Keratinocyte (primary cell): ENCODE data around the gene SPATA7. TPM values are rescaled to one million over a fixed set of nuclear protein-coding genes. Genes with fewer than 3 reads are reported as not detected.

ENCODE experiments used
- DNase-seq: peaks from one replicate; pipeline ENCODE4 v3.0.0-alpha.2; 2011; ENCODE audit warnings: low read depth, missing footprints, low spot score
- FAIRE-seq: peaks from 2 replicates; lab custom pipeline; 2011; peaks lifted over from hg19 to GRCh38; lab: Jason Lieb, UNC
- H2AFZ ChIP-seq: 2 replicates; pipeline ENCODE4 v1.6.0; 2012; ENCODE audit warnings: low read length, control low read depth, inconsistent platforms; ENCODE audit not compliant: control insufficient read depth
- H3K27ac ChIP-seq: 2 replicates; pipeline ENCODE4 v1.5.1; 2011; ENCODE audit warnings: low read length; ENCODE audit not compliant: control insufficient read depth, insufficient read depth
- H3K27me3 ChIP-seq: 3 replicates; pipeline ENCODE4 v1.6.0; 2011; ENCODE audit warnings: low read length; ENCODE audit not compliant: control insufficient read depth, insufficient read depth; ENCODE audit errors: extremely low read depth
- H3K36me3 ChIP-seq, 2 experiments: 2 replicates in 1 of 2; 3 replicates in 1 of 2; pipeline ENCODE4 v1.5.1; 2011; ENCODE audit warnings: low read length in 2 of 2, mild to moderate bottlenecking in 1 of 2; ENCODE audit not compliant: control insufficient read depth in 2 of 2, insufficient read depth in 2 of 2; ENCODE audit errors: extremely low read depth in 1 of 2
- H3K4me1 ChIP-seq: 3 replicates; pipeline ENCODE4 v1.5.1; 2011; ENCODE audit warnings: low read length; ENCODE audit not compliant: control insufficient read depth, insufficient read depth; ENCODE audit errors: extremely low read depth
- H3K4me2 ChIP-seq: 3 replicates; pipeline ENCODE4 v1.6.0; 2011; ENCODE audit warnings: low read depth, low read length; ENCODE audit not compliant: control insufficient read depth, insufficient read depth; ENCODE audit errors: extremely low read depth
- H3K4me3 ChIP-seq, 3 experiments: fragments of 200-600 bp in 1 of 3; sonication (generic) in 1 of 3; 2 replicates in 2 of 3; 3 replicates in 1 of 3; pipeline ENCODE4 v1.5.1; 2011 to 2016; ENCODE audit warnings: low read length in 3 of 3, mild to moderate bottlenecking in 3 of 3, control low read depth in 2 of 3, inconsistent platforms in 1 of 3, low read depth in 1 of 3, mixed read lengths in 1 of 3, mixed run types in 1 of 3, moderate library complexity in 1 of 3; ENCODE audit not compliant: control insufficient read depth in 2 of 3, insufficient read depth in 2 of 3; ENCODE audit errors: extremely low read depth in 1 of 3
- H3K79me2 ChIP-seq: 2 replicates; pipeline ENCODE4 v1.6.0; 2012; ENCODE audit warnings: low read length; ENCODE audit not compliant: control insufficient read depth, insufficient read depth
- H3K9ac ChIP-seq: 3 replicates; pipeline ENCODE4 v1.6.0; 2011; ENCODE audit warnings: low read length; ENCODE audit not compliant: control insufficient read depth, insufficient read depth; ENCODE audit errors: extremely low read depth
- H3K9me1 ChIP-seq: 3 replicates; pipeline ENCODE4 v1.6.0; 2011; ENCODE audit warnings: low read length; ENCODE audit not compliant: control insufficient read depth, insufficient read depth; ENCODE audit errors: extremely low read depth
- H3K9me3 ChIP-seq: 2 replicates; pipeline ENCODE4 v1.5.1; 2012; ENCODE audit warnings: low read depth, low read length; ENCODE audit not compliant: control insufficient read depth
- H4K20me1 ChIP-seq: 3 replicates; pipeline ENCODE4 v1.6.0; 2011; ENCODE audit warnings: low read length; ENCODE audit not compliant: control insufficient read depth, insufficient read depth; ENCODE audit errors: extremely low read depth
- EZH2 ChIP-seq: IDR thresholded peaks from one replicate; pipeline ENCODE4 v1.6.1; 2012; ENCODE audit warnings: inconsistent platforms, mild to moderate bottlenecking, low read length, moderate library complexity
- dilution Hi-C: fragments of 300-500 bp; cut with MboI; formaldehyde crosslinking; loops from one replicate; pipeline ENCODE4 v1.7.0; 2020; ENCODE audit warnings: low sequenced_read_pairs; ENCODE audit not compliant: extremely low pct_ligation_motif_present
- polyA plus RNA-seq, 5 experiments: library from polyadenylated mRNA; depleted of rRNA in 3 of 5; stranded (reverse) in 3 of 5; stranded (forward) in 1 of 5; unstranded in 1 of 5; fragments of >200 nt; gene quantifications; 1 replicate in 1 of 5; 2 replicates in 3 of 5; 3 replicates in 1 of 5; pipeline versions ENCODE4 v1.2.1 to v1.2.3, GENCODE V29; 2011 to 2012; ENCODE audit warnings: missing spikeins in 2 of 5, low read depth in 1 of 5, low replicate concordance in 1 of 5
- TF ChIP-seq, protein P1 (sequence below), 3 experiments: IDR thresholded peaks in 1 of 3; conservative IDR thresholded peaks in 1 of 3; optimal IDR thresholded peaks in 1 of 3; 2 replicates in 2 of 3; 3 replicates in 1 of 3; pipeline versions ENCODE3 to v1.5.1; 2011; ENCODE audit warnings: low read length in 3 of 3, mild to moderate bottlenecking in 3 of 3, moderate library complexity in 2 of 3, control low read depth in 1 of 3, inconsistent platforms in 1 of 3; ENCODE audit not compliant: insufficient read depth in 2 of 3; ENCODE audit errors: extremely low read depth in 1 of 3

The SPATA7 gene
- polyA plus RNA-seq, 1 donor (not counting 4 experiments of a cell fraction or from before 2014, with no cell fraction given): 7.1 TPM

DNA sequence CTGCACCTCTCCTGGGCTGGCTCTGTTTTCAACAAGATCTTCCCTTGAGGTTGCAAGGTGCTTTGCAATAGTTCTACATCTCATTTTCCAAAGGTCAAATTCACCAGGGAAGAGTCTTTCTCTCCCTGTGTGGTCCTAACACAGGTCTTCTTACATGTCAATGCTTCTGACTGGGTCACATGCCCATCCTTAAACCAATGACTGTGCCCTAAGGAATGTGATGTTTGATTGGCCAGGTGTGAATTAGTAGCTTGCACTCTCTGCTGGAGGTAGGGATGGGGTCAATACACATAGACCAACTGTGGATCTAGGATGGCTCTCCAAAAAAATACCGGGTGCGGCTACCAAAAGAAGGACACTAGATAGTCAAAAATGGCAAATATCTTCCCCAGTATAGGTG lies 42.5 kb upstream of the SPATA7 start:
- FAIRE-seq: no peak
- H3K27ac ChIP-seq: no peak overlapping the region

DNA sequence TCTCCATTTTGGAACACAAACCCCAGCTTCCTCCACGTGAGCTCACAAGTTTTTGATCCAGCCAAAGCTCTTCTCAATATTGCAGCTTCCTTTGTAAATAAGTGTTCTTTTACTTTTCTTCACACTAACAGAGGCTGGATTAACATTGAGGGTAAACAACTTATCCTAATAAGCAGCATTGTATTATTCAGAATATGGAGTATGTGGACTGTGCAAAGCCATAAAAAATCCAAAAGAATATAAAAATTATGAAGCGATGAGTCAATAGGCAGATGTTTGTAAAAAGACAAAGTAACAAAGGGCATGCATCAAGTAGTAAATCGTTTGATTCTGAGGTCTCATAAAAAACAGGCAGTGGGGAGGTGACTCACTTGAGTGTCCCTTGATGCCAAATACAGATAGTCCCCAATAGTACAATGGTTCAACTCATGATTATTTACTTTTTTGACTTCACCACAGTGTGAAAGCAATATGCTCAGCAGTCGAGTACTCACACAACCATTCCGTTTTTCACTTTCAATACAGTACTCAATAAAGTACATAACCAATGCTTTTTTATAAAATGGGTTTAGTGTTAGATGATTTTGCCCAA lies 39.3 kb upstream of the SPATA7 start:
- FAIRE-seq: no peak
- no peak overlapping the region for H2AFZ ChIP-seq
- dilution Hi-C loops: no loop called here
- TF ChIP-seq, protein P1, sequence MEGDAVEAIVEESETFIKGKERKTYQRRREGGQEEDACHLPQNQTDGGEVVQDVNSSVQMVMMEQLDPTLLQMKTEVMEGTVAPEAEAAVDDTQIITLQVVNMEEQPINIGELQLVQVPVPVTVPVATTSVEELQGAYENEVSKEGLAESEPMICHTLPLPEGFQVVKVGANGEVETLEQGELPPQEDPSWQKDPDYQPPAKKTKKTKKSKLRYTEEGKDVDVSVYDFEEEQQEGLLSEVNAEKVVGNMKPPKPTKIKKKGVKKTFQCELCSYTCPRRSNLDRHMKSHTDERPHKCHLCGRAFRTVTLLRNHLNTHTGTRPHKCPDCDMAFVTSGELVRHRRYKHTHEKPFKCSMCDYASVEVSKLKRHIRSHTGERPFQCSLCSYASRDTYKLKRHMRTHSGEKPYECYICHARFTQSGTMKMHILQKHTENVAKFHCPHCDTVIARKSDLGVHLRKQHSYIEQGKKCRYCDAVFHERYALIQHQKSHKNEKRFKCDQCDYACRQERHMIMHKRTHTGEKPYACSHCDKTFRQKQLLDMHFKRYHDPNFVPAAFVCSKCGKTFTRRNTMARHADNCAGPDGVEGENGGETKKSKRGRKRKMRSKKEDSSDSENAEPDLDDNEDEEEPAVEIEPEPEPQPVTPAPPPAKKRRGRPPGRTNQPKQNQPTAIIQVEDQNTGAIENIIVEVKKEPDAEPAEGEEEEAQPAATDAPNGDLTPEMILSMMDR (optimal IDR thresholded peaks at IDR 0.05 in 1 of 3, IDR thresholded peaks at IDR 0.05 in 1 of 3, conservative IDR thresholded peaks at IDR 0.05 in 1 of 3; ENCODE audit: extremely low read depth in 1 of 3, insufficient read depth in 2 of 3, low read length in 3 of 3): no peak
- TF ChIP-seq EZH2: no peak
- H3K36me3 ChIP-seq: no peaks in the 10 kb centered on the region
- no peaks in the 10 kb centered on the region for H3K27me3 ChIP-seq
- DNase-seq: no peak
- no peaks in the 10 kb centered on the region for H3K4me1 ChIP-seq
- no peak overlapping the region for H3K4me3 ChIP-seq
- H3K4me2 ChIP-seq: no peak overlapping the region
- no peaks in the 10 kb centered on the region for H3K79me2 ChIP-seq
- no peaks in the 10 kb centered on the region for H3K9me1 ChIP-seq
- H3K9me3 ChIP-seq: no peaks in the 10 kb centered on the region
- H3K9ac ChIP-seq: no peak overlapping the region
- no peak overlapping the region for H3K27ac ChIP-seq
- H4K20me1 ChIP-seq: no peaks in the 10 kb centered on the region

More for the DNA sequence above, 42.5 kb upstream of the SPATA7 start:
- Histone ChIP-seq H3K9me1 (no peaks in the 10 kb centered on the region), H3K27me3 (no peaks in the 10 kb centered on the region), H3K4me1 (no peaks in the 10 kb centered on the region), H4K20me1 (no peaks in the 10 kb centered on the region), H3K36me3 (no peaks in the 10 kb centered on the region), H3K9ac (no peak overlapping the region), H3K4me3 (no peak overlapping the region), H3K9me3 (no peaks in the 10 kb centered on the region), H2AFZ (no peak overlapping the region), H3K4me2 (no peak overlapping the region), H3K79me2 (no peaks in the 10 kb centered on the region)
- DNase-seq: no peak
- TF ChIP-seq, protein P1 (optimal IDR thresholded peaks at IDR 0.05 in 1 of 3, IDR thresholded peaks at IDR 0.05 in 1 of 3, conservative IDR thresholded peaks at IDR 0.05 in 1 of 3; ENCODE audit: extremely low read depth in 1 of 3, insufficient read depth in 2 of 3, low read length in 3 of 3): no peak
- TF ChIP-seq EZH2: no peak
- dilution Hi-C loops: no loop called here
